NCI-H82 treated with DMSO at 0.1 percent for 48 hours (cell line): ENCODE measurements around the gene TOMM22.

Experiments used
- DNase-seq: peaks from one replicate; lab custom pipeline; 2025; ENCODE audit not compliant: unreplicated experiment; lab: John Stamatoyannopoulos, UW

TOMM22 gene

DNA sequence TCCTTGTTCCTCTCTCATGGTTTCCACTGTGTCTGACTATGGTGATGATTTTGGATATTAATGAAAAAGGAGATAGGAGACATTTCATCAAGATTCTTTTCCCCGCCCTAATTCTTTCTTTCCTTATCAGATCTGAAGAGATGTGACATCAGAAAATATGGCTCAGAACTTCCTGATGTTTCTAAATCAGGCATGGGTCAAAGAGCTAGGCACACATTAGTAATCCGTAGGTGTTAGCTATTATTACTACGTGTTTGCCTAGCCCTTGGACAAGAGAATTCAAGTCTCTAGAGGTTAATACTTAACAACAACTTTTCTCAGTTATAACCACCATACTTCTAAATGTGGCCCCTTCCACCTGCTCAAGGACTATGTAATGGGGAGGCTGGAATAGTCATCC lies 13.2 kb downstream of the TOMM22 start:
- no peak for DNase-seq

- no peak for DNase-seq
Observed at GRCh38 chr22:38696606-38697424, 15.1 kb downstream of the TOMM22 start.

GRCh38 chr22:38697425-38698089 lies 15.8 kb downstream of the TOMM22 start:
- DNase-seq = no peak

GRCh38 chr22:38698407-38699094 lies 16.8 kb downstream of the TOMM22 start:
- DNase-seq = no peak

DNA sequence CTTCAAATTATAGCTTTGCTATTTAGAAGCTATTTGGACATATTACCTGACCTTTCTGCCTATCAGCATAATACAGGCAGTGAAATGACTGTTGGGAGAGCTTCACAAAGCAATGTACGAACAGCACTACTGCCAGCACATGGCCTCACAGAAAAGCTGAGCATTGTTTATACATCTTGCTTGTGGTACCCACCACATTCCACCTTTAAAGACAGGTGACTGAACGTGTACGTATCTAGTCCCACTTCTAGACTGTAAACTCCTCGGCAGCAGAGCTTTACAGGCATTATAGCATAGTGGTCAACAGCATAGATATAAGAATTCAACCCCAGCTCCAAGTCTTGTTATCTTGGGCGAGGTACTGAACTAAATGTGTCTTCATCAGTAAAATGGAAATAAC lies 17.4 kb downstream of the TOMM22 start:
- no peak for DNase-seq

GRCh38 chr22:38699784-38700183 lies 18.0 kb downstream of the TOMM22 start:
- DNase-seq = no peak

DNA sequence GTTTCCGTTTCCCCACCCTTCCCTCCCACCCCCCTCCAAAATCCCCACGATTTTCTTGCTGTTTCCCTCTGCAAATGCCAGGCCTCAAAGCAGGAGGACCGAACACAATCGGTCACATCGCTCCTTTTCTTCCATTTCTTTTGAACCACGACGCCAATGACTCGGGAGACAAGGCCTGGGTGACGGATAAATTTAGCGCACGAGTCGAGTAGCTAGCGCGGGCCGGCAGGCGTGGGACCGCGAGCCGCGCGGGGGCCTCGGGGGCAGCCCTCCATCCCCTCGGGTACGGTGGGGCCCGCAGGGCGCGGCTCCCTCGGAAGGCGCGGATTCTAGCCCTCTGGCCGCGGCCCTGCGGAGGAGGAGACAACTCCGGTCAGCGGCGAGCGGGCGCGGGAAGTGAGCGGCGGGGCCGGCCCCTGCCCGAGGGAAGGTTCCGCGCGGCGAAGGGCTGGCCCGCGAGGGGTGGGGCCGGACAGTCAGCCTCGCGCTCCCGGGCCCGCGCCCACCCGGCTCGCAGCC lies 18.6 kb downstream of the TOMM22 start:
- DNase-seq = no peak

- DNase-seq = peak; percentile 38
Observed at GRCh38 chr22:38700789-38701628, 19.3 kb downstream of the TOMM22 start, which contains the start of gene JOSD1. Gene JOSD1 (minus strand): TSS chr22:38700943. CDS start chr22:38699987, 956 bp downstream.

DNA sequence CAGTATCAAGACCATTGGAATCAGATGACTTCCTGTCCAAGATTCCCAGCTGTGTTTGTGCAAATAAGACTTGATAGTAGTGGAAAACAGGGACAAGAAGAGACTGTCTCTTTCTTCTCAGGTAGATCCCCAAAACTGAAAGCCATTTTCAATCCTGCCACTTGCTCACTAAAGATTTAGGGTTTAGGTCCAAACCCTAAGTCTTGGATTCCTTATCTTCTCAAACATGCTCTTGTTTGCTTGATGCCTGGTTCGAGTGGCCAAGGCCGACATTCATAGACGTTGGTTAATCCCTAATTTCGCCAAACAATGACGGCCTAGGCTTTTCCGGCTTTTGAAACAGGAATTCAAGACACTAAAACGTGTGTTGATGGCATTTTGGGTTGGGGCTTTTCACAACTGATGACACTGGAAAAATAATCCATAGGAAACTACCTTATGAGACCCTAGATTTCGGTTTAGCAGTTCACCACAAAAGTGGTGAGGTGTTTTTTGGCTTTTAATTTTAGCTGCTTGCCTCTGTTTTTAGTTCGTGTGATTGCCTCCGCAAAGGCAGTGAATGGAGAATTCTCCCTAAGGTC lies 23.0 kb downstream of the TOMM22 start:
- DNase-seq = no peak

DNA sequence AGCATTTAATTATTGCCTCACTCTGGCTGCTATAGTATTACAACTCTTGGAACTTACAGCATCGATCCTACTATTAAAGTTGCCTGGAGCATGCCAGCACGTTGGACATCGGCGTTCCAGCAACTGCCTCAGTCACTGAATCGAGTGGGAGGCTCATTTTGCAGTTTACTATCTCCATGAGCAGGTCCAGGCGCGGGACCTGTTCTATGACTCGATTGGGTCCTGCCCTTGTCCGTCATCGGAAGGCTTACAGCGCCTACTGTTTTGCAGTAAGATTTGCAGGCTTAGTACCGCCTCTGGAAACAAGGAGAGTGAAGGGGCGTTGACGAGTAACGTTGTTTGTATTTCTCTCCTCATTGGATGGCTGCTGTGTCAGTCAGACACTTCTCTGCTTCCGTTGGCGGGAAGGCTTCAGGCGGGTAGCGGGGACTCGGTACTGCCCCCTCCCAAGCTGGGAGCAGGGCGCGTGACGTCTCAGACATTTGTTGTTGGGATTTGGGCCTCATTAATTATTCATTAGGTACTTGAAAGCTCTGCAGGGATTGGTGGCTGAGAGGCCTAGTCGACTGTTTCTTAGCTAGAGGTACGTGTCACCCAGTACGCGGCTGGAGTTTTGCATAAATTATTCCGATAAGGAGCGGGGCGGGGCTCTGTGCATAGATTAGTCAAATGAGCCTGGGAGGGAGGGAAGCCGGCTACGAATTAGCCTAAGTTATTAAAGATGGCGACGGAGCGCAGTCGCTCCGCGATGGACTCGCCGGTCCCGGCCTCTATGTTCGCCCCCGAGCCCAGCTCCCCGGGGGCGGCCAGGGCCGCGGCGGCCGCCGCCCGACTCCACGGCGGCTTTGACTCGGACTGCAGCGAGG lies 23.7 kb downstream of the TOMM22 start, which contains the start of gene GTPBP1:
TSS of gene GTPBP1 (plus strand) at position 710 of the 866 bp plus-strand sequence. CDS start at position 722, 12 bp downstream.
- peak; percentile 100 for DNase-seq

GRCh38 chr22:38706101-38706900 lies 24.5 kb downstream of the TOMM22 start:
- DNase-seq = no peak

DNA sequence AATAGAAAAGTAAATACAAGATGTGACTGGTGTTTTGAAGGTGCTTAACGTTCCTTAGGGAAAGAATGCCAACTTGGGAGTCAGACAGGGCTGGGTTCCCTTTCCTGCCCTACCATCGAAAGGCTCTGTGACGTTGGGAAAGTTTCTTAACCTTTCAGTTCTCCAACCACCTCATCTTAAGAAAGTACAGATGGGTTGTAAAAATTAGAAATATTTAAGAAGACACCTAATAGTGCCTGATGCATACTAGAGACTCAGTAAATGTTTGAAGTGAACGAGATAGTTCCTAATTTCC lies 25.1 kb downstream of the TOMM22 start:
- no peak for DNase-seq

GRCh38 chr22:38707346-38707745 lies 25.6 kb downstream of the TOMM22 start:
- DNase-seq = no peak

DNA sequence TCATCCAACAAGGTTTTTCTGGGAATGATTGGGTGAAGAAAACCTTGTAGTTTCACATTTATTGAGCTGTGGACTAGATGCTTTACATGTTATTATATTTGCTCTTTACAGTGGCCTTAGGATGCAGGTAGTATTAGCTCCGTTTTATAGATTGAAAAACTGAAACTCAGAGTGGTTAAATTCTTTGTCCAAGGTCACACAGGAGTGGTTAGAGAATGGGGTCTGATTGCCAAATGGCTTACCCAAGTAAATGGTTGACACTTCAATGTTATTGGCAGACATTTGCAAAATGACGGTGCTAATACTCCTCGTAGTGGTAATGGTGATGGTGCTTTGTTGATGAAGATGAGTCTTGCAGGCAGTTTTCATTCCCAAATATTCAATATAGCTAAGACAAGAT lies 26.2 kb downstream of the TOMM22 start:
- no peak for DNase-seq

GRCh38 chr22:38709306-38709705 lies 27.5 kb downstream of the TOMM22 start:
- DNase-seq = no peak

- no peak for DNase-seq
Observed at GRCh38 chr22:38710351-38710750, 28.6 kb downstream of the TOMM22 start.

GRCh38 chr22:38710866-38711265 lies 29.1 kb downstream of the TOMM22 start:
- no peak for DNase-seq

- DNase-seq = no peak
Observed at GRCh38 chr22:38712486-38713207, 30.9 kb downstream of the TOMM22 start.
